GM19035 (cell line): ENCODE measurements around the gene PAX7.

ENCODE experiments used
- ATAC-seq: cut with Tn5 transposase; IDR thresholded peaks from one replicate; pipeline ENCODE4 v1.9.1; 2021; ENCODE audit not compliant: unreplicated experiment

PAX7 gene

GRCh38 chr1:18640228-18641004 lies 9.8 kb downstream of the PAX7 start:
- ATAC-seq, result no peak

- no peak for ATAC-seq
These were observed 10.6 kb downstream of the PAX7 start for GRCh38 chr1:18641005-18641941.

- no peak for ATAC-seq
These were observed 11.8 kb downstream of the PAX7 start for GRCh38 chr1:18642278-18643095.

GRCh38 chr1:18643154-18644012 lies 12.7 kb downstream of the PAX7 start:
- no peak for ATAC-seq

GRCh38 chr1:18644013-18644399 lies 13.4 kb downstream of the PAX7 start:
- ATAC-seq, result no peak

GRCh38 chr1:18644446-18644845 lies 13.8 kb downstream of the PAX7 start:
- ATAC-seq, result no peak

GRCh38 chr1:18644973-18645746 lies 14.5 kb downstream of the PAX7 start:
- no peak for ATAC-seq

- no peak for ATAC-seq
These were observed 15.1 kb downstream of the PAX7 start for GRCh38 chr1:18645747-18646090.

- ATAC-seq, result no peak
These were observed 15.6 kb downstream of the PAX7 start for GRCh38 chr1:18646091-18646785.

GRCh38 chr1:18646786-18647410 lies 16.3 kb downstream of the PAX7 start:
- no peak for ATAC-seq

- ATAC-seq, result no peak
These were observed 17.1 kb downstream of the PAX7 start for GRCh38 chr1:18647681-18648214.

GRCh38 chr1:18649693-18650370 lies 19.2 kb downstream of the PAX7 start:
- ATAC-seq, result no peak

GRCh38 chr1:18651713-18652112 lies 21.1 kb downstream of the PAX7 start:
- no peak for ATAC-seq

- ATAC-seq, result no peak
These were observed 22.1 kb downstream of the PAX7 start for GRCh38 chr1:18652791-18653190.

GRCh38 chr1:18653367-18653766 lies 22.7 kb downstream of the PAX7 start:
- ATAC-seq, result no peak

- no peak for ATAC-seq
These were observed 23.3 kb downstream of the PAX7 start for GRCh38 chr1:18653916-18654315.

GRCh38 chr1:18654599-18654998 lies 24.0 kb downstream of the PAX7 start:
- ATAC-seq, result no peak
